Muscle of leg (tissue), 16 donors: ENCODE measurements around the gene PTBP2. TPM values are rescaled to one million over a fixed set of nuclear protein-coding genes. Genes with fewer than 3 reads are reported as not detected.

Experiments used
- DNase-seq: peaks from one replicate; pipeline ENCODE4 v3.0.0; 2013
- H3K27ac ChIP-seq: one replicate; pipeline ENCODE4 v1.5.1; 2013; ENCODE audit warnings: mild to moderate bottlenecking, low read length, control low read depth
- H3K27me3 ChIP-seq: one replicate; pipeline ENCODE4 v1.6.1; 2013; ENCODE audit warnings: low read length; ENCODE audit not compliant: control insufficient read depth, insufficient read depth
- H3K36me3 ChIP-seq: one replicate; pipeline ENCODE4 v1.6.1; 2013; ENCODE audit warnings: low read length; ENCODE audit not compliant: control insufficient read depth, insufficient read depth
- H3K4me1 ChIP-seq: one replicate; pipeline ENCODE4 v1.6.1; 2013; ENCODE audit warnings: low read length; ENCODE audit not compliant: control insufficient read depth, insufficient read depth
- H3K4me3 ChIP-seq: one replicate; pipeline ENCODE4 v1.5.1; 2013; ENCODE audit warnings: low read length, control low read depth
- H3K9me3 ChIP-seq: replicated peaks from 2 replicates; pipeline ENCODE4 v1.6.1; 2013; ENCODE audit warnings: low read depth, low read length; ENCODE audit not compliant: control insufficient read depth
- WGBS: methylation state at CpG from one replicate; pipeline ENCODE4 v1.1.5; 2013; ENCODE audit warnings: missing lambda C conversion rate; ENCODE audit not compliant: insufficient coverage; 5-methylcytosine and 5-hydroxymethylcytosine counted together
- long read RNA-seq, 11 donors: transcript quantifications; one replicate each; lab custom pipeline, GENCODE V29; 2026
- polyA plus RNA-seq, 8 donors: library from polyadenylated mRNA; unstranded; fragments of 120-200 nt; gene quantifications; one replicate each; pipeline versions ENCODE4 v1.2.1 to v1.2.3, GENCODE V29; 2013; ENCODE audit warnings: inconsistent platforms in 1 of 8, low replicate concordance in 1 of 8; ENCODE audit not compliant: insufficient read length in 8 of 8, insufficient read depth in 1 of 8
- total RNA-seq: library from RNA; stranded (reverse); fragments of 120-200 nt; gene quantifications from one replicate; pipeline ENCODE4 v1.2.4, GENCODE V29; 2013

The PTBP2 gene
- total RNA-seq (36.9 TPM), polyA plus RNA-seq (10 to 100 TPM; 23.4 to 36.0 (median 27.0) TPM)
- long read RNA-seq, donor 1, full-length matches to known transcripts, result 2 of 2 reads
- long read RNA-seq, donor 1, partial matches to known transcripts, result 0 of 2 reads
- long read RNA-seq, donor 1, other reads (novel, unspliced or antisense), result 0 of 2 reads
- long read RNA-seq, donor 2, result 0 reads
- long read RNA-seq, donor 3, partial matches to known transcripts, result 0 of 3 reads
- long read RNA-seq, donor 3, other reads (novel, unspliced or antisense), result 0 of 3 reads
- long read RNA-seq, donor 4, result 0 reads
- long read RNA-seq, donor 5, full-length matches to known transcripts, result 4 of 50 reads
- long read RNA-seq, donor 5, partial matches to known transcripts, result 46 of 50 reads
- long read RNA-seq, donor 5, other reads (novel, unspliced or antisense), result 0 of 50 reads
- long read RNA-seq, donor 6, partial matches to known transcripts, result 32 of 34 reads
- long read RNA-seq, donor 6, other reads (novel, unspliced or antisense), result 0 of 34 reads
- long read RNA-seq, donor 7, partial matches to known transcripts, result 0 of 1 reads
- long read RNA-seq, donor 7, other reads (novel, unspliced or antisense), result 0 of 1 reads
- long read RNA-seq, donor 8, partial matches to known transcripts, result 0 of 1 reads
- long read RNA-seq, donor 8, other reads (novel, unspliced or antisense), result 0 of 1 reads
- long read RNA-seq, donor 9, full-length matches to known transcripts, result 2 of 31 reads
- long read RNA-seq, donor 9, partial matches to known transcripts, result 29 of 31 reads
- long read RNA-seq, donor 9, other reads (novel, unspliced or antisense), result 0 of 31 reads
- long read RNA-seq, donor 10, full-length matches to known transcripts, result 3 of 3 reads
- long read RNA-seq, donor 10, partial matches to known transcripts, result 0 of 3 reads
- long read RNA-seq, donor 10, other reads (novel, unspliced or antisense), result 0 of 3 reads
- long read RNA-seq, donor 11, partial matches to known transcripts, result 0 of 1 reads
- long read RNA-seq, donor 11, other reads (novel, unspliced or antisense), result 0 of 1 reads

- H3K9me3 ChIP-seq, result no peaks in the 10 kb centered on the region
- H3K27ac ChIP-seq, result peak within 1 kb of the TSS; percentile 99
- DNase-seq, result peak; percentile 95
- no peaks in the 10 kb centered on the region for H3K4me1 ChIP-seq
- H3K4me3 ChIP-seq, result peak within 1 kb of the TSS; percentile 98
- peaks cover 11% of the 10 kb centered on the region for H3K36me3 ChIP-seq
- under 1% methylated on average over 47 of the region's 75 CpGs for WGBS
- no peaks in the 10 kb centered on the region for H3K27me3 ChIP-seq
Measured at GRCh38 chr1:96721416-96722160, at the start of gene PTBP2. PTBP2 (plus strand) TSS chr1:96721784; CDS start chr1:96721865, 81 bp downstream.

GRCh38 chr1:96674915-96675314, 46.7 kb upstream of the PTBP2 start:
- Histone ChIP-seq H3K9me3 (no peaks in the 10 kb centered on the region), H3K4me1 (no peaks in the 10 kb centered on the region), H3K36me3 (no peaks in the 10 kb centered on the region), H3K27ac (no peak overlapping the region), H3K27me3 (no peaks in the 10 kb centered on the region), H3K4me3 (no peak overlapping the region)
- DNase-seq, result no peak
- WGBS, result no CpG with 5 or more reads among the region's 1 CpG

DNA sequence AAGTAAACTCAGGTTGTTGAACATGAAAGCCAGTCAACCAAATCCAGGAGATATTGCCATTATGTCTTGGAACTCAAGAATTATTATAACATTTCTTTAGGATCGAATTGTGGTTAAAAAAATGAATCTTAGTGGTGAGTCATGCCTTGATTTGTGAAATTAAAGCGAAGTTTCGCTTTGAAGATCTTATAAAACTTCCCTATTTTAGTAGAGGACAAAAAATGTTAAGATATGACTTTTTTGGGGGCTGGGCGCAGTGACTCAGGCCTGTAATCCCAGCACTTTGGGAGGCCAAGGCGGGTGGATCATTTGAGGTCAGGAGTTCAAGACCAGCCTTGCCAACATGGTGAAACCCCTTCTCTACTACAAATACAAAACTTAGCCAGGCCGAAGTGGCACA, 39.5 kb upstream of the PTBP2 start:
- H3K4me3 ChIP-seq, result no peak overlapping the region
- WGBS, result no CpG with 5 or more reads among the region's 6 CpGs
- no peak for DNase-seq

DNA sequence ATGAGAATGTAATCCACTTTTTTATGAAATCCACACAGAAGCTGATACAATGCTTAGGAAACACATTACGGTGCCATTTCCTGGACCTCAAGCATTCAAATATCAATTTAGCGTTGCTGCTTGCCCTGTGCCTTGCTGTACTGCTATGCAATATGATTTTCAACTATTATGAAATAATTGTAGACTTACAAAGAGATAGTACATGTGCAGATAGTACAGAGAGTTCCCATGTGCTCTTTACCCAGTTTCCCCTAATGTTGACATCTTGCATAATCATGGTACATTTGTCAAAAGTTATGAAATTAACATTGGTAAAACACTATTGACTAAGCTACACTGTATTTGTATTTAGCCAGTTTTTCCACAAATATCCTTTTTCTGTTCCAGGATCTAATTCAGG, 37.7 kb upstream of the PTBP2 start:
- Histone ChIP-seq H3K9me3 (no peaks in the 10 kb centered on the region), H3K27ac (no peak overlapping the region), H3K4me1 (no peaks in the 10 kb centered on the region), H3K27me3 (no peaks in the 10 kb centered on the region), H3K4me3 (no peak overlapping the region), H3K36me3 (no peaks in the 10 kb centered on the region)
- no peak for DNase-seq
- no CpG with 5 or more reads among the region's 2 CpGs for WGBS

More for the DNA sequence above, 39.5 kb upstream of the PTBP2 start:
- no peak overlapping the region for H3K27ac ChIP-seq
- H3K9me3 ChIP-seq, result no peaks in the 10 kb centered on the region
- H3K4me1 ChIP-seq, result no peaks in the 10 kb centered on the region
- H3K36me3 ChIP-seq, result no peaks in the 10 kb centered on the region
- no peaks in the 10 kb centered on the region for H3K27me3 ChIP-seq

DNA sequence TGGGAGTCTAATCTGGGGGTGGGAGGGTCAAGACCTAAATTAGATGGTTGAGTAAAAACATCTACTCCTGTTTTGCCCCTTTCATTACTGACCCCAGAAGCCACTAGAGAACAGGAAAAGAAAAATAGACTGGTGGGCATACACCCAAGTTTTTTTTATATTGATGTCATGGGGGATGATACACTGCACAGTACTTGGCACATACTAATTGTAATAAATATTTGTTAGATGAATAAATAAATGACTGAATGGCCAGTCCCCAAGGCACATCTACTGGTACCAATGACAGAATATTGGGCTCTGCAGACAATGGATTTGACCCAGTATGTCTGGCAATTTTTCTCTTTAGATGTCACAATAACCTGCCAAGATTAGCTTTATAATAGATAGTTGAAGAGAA, 36.8 kb upstream of the PTBP2 start:
- DNase-seq, result peak; percentile 37
- Histone ChIP-seq H3K36me3 (no peaks in the 10 kb centered on the region), H3K4me1 (no peaks in the 10 kb centered on the region), H3K27ac (no peak overlapping the region), H3K4me3 (no peak overlapping the region), H3K9me3 (no peaks in the 10 kb centered on the region), H3K27me3 (no peaks in the 10 kb centered on the region)

- Histone ChIP-seq H3K27me3 (no peaks in the 10 kb centered on the region), H3K4me1 (no peaks in the 10 kb centered on the region), H3K4me3 (no peak overlapping the region), H3K9me3 (no peaks in the 10 kb centered on the region), H3K27ac (no peak overlapping the region), H3K36me3 (no peaks in the 10 kb centered on the region)
- no peak for DNase-seq
- no CpG with 5 or more reads among the region's 1 CpG for WGBS
Measured at GRCh38 chr1:96688767-96689166, 32.8 kb upstream of the PTBP2 start.

GRCh38 chr1:96695954-96696353, 25.6 kb upstream of the PTBP2 start:
- Histone ChIP-seq H3K4me3 (no peak overlapping the region), H3K4me1 (no peaks in the 10 kb centered on the region), H3K27ac (no peak overlapping the region), H3K9me3 (no peaks in the 10 kb centered on the region), H3K36me3 (no peaks in the 10 kb centered on the region), H3K27me3 (no peaks in the 10 kb centered on the region)
- no CpG with 5 or more reads among the region's 3 CpGs for WGBS
- DNase-seq, result no peak

DNA sequence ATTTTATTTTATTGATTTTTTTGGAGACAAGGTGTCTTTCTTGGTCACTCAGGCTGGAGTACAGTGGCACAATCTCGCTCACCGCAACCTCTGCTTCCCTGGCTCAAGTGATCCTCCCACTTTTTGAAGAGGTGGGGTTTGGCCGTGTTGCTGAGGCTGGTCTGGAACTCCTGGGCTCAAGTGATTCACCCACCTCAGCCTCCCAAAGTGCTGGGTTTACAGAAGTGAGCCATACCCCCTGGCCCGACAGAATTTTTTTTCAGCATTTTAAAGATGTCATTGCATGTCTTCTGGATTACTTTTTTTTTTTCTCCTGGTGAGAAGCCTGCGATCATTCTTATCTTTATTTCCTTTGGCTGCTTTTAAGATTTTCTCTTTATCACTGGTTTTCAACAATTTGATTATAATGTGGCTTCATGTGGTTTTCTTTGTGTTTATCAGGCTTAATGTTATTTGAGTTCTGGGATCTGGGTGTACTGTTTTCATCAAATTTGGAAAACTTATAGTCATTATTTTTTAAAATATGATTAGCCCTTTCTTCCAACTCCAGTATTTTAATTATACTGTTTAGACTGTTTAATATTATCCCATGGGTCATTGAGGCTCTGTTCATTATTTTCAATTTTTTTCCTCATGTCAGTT, 23.1 kb upstream of the PTBP2 start:
- Histone ChIP-seq H3K9me3 (no peaks in the 10 kb centered on the region), H3K4me3 (no peak overlapping the region), H3K27ac (no peak overlapping the region), H3K27me3 (no peaks in the 10 kb centered on the region), H3K36me3 (no peaks in the 10 kb centered on the region), H3K4me1 (no peaks in the 10 kb centered on the region)
- WGBS, result 40% methylated on average over 1 of the region's 5 CpGs
- no peak for DNase-seq

DNA sequence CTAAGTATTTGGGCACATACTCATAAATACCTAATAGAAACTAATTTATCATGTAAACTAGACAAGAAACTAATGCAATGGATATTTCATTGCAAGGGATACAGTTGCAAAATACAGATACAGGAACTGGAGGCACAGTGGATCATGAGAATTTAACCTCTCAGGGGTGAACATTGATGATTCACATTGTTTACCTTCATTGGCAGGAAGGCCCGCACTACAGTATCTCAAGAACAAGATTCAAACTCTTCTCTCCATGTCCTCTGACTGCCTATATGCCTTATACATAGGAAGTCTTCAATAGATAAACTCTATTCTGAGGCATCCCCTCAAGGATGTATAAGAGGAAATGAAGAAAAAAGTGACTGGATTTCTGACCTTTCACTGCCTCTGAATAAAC, 18.4 kb upstream of the PTBP2 start:
- Histone ChIP-seq H3K9me3 (no peaks in the 10 kb centered on the region), H3K27me3 (no peaks in the 10 kb centered on the region), H3K4me1 (no peaks in the 10 kb centered on the region), H3K36me3 (no peaks in the 10 kb centered on the region), H3K4me3 (no peak overlapping the region), H3K27ac (no peak overlapping the region)
- no CpG with 5 or more reads among the region's 1 CpG for WGBS
- DNase-seq, result no peak
